ENCODE results near the gene KLHDC3. TPM values are rescaled to one million over a fixed set of nuclear protein-coding genes. Genes with fewer than 3 reads are reported as not detected.

The KLHDC3 gene
- total and polyA plus RNA-seq, 2 of the 8 experiments (the other 6 are each of a cell fraction or from before 2014, with no cell fraction given) = 181 to 203 TPM

DNA sequence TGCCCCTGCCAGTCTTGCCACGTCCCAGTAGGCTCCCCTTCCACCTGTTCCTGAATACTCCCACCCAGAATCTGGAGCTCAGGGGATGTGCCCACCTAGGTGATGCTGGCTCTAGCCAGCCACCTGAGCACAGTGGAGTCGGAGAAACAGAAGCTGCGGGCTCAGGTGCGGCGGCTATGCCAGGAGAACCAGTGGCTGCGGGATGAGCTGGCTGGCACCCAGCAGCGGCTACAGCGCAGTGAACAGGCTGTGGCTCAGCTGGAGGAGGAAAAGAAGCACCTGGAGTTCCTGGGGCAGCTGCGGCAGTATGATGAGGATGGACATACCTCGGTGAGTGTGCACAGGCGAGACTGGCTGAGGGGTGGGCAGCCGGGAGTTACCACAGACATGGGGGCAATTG is 48.8 kb downstream of the KLHDC3 start (continued):
- TF ChIP-seq, protein P1, sequence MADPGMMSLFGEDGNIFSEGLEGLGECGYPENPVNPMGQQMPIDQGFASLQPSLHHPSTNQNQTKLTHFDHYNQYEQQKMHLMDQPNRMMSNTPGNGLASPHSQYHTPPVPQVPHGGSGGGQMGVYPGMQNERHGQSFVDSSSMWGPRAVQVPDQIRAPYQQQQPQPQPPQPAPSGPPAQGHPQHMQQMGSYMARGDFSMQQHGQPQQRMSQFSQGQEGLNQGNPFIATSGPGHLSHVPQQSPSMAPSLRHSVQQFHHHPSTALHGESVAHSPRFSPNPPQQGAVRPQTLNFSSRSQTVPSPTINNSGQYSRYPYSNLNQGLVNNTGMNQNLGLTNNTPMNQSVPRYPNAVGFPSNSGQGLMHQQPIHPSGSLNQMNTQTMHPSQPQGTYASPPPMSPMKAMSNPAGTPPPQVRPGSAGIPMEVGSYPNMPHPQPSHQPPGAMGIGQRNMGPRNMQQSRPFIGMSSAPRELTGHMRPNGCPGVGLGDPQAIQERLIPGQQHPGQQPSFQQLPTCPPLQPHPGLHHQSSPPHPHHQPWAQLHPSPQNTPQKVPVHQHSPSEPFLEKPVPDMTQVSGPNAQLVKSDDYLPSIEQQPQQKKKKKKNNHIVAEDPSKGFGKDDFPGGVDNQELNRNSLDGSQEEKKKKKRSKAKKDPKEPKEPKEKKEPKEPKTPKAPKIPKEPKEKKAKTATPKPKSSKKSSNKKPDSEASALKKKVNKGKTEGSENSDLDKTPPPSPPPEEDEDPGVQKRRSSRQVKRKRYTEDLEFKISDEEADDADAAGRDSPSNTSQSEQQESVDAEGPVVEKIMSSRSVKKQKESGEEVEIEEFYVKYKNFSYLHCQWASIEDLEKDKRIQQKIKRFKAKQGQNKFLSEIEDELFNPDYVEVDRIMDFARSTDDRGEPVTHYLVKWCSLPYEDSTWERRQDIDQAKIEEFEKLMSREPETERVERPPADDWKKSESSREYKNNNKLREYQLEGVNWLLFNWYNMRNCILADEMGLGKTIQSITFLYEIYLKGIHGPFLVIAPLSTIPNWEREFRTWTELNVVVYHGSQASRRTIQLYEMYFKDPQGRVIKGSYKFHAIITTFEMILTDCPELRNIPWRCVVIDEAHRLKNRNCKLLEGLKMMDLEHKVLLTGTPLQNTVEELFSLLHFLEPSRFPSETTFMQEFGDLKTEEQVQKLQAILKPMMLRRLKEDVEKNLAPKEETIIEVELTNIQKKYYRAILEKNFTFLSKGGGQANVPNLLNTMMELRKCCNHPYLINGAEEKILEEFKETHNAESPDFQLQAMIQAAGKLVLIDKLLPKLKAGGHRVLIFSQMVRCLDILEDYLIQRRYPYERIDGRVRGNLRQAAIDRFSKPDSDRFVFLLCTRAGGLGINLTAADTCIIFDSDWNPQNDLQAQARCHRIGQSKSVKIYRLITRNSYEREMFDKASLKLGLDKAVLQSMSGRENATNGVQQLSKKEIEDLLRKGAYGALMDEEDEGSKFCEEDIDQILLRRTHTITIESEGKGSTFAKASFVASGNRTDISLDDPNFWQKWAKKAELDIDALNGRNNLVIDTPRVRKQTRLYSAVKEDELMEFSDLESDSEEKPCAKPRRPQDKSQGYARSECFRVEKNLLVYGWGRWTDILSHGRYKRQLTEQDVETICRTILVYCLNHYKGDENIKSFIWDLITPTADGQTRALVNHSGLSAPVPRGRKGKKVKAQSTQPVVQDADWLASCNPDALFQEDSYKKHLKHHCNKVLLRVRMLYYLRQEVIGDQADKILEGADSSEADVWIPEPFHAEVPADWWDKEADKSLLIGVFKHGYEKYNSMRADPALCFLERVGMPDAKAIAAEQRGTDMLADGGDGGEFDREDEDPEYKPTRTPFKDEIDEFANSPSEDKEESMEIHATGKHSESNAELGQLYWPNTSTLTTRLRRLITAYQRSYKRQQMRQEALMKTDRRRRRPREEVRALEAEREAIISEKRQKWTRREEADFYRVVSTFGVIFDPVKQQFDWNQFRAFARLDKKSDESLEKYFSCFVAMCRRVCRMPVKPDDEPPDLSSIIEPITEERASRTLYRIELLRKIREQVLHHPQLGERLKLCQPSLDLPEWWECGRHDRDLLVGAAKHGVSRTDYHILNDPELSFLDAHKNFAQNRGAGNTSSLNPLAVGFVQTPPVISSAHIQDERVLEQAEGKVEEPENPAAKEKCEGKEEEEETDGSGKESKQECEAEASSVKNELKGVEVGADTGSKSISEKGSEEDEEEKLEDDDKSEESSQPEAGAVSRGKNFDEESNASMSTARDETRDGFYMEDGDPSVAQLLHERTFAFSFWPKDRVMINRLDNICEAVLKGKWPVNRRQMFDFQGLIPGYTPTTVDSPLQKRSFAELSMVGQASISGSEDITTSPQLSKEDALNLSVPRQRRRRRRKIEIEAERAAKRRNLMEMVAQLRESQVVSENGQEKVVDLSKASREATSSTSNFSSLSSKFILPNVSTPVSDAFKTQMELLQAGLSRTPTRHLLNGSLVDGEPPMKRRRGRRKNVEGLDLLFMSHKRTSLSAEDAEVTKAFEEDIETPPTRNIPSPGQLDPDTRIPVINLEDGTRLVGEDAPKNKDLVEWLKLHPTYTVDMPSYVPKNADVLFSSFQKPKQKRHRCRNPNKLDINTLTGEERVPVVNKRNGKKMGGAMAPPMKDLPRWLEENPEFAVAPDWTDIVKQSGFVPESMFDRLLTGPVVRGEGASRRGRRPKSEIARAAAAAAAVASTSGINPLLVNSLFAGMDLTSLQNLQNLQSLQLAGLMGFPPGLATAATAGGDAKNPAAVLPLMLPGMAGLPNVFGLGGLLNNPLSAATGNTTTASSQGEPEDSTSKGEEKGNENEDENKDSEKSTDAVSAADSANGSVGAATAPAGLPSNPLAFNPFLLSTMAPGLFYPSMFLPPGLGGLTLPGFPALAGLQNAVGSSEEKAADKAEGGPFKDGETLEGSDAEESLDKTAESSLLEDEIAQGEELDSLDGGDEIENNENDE (IDR thresholded peaks at IDR 0.05; ENCODE audit: insufficient replicate concordance, low read length) = no peak
- TF ChIP-seq CHD2 (IDR thresholded peaks at IDR 0.05; ENCODE audit: low read length) = no peak
- TF ChIP-seq, protein P2, sequence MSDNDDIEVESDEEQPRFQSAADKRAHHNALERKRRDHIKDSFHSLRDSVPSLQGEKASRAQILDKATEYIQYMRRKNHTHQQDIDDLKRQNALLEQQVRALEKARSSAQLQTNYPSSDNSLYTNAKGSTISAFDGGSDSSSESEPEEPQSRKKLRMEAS (IDR thresholded peaks at IDR 0.05) = no peak
- TF ChIP-seq KDM4A (IDR thresholded peaks at IDR 0.05; ENCODE audit: low read depth, low read length, severe bottlenecking) = no peak
- TF ChIP-seq, protein P3, sequence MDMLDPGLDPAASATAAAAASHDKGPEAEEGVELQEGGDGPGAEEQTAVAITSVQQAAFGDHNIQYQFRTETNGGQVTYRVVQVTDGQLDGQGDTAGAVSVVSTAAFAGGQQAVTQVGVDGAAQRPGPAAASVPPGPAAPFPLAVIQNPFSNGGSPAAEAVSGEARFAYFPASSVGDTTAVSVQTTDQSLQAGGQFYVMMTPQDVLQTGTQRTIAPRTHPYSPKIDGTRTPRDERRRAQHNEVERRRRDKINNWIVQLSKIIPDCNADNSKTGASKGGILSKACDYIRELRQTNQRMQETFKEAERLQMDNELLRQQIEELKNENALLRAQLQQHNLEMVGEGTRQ (IDR thresholded peaks at IDR 0.05; ENCODE audit: low read length) = no peak
- no peak for TF ChIP-seq CBX5 (IDR thresholded peaks at IDR 0.05; ENCODE audit: low read depth, low read length)

All from H1 (cell line).